Stimulated activated CD8-positive, alpha-beta memory T cell treated with anti-CD3 and anti-CD28 coated beads, Interleukin-15, amount 100 ng/mL, for 48 hours (primary cell): ENCODE measurements around the gene SBF1.
"Not testable (repeated sequence)": the region's sequence is repeated elsewhere in the genome, so short reads cannot be mapped to it uniquely, and the experiment has no call there.

ENCODE experiments used
- DNase-seq, 2 donors: peaks; one replicate each; pipeline ENCODE4 v3.0.0-alpha.2; 2020; ENCODE audit warnings: low read depth in 2 of 2

The SBF1 gene

DNA sequence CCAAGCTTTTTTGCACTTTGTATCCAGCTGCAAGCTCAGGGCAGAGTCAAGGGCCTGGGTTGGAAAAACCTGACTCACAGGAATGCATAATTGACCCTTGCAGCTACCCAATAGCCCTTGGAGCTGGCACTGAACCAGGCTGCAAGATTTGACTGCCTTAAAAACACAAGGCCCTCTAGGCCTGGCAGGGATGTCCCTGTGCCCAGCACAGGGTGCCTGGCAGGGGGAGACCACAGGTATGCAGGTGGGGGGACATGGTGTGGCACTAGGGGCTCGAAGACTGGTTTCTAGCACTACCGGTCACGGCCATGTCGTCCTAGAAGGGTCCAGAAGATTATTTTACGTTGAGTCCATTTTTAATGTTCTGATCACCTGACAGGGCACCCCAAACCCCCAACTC is 30.2 kb downstream of the SBF1 start:
- DNase-seq, result no peak

- no peak for DNase-seq
Observed at GRCh38 chr22:50443801-50444625, 30.8 kb downstream of the SBF1 start.

- DNase-seq, result no peak
Observed at GRCh38 chr22:50443197-50443596, 31.6 kb downstream of the SBF1 start.

DNA sequence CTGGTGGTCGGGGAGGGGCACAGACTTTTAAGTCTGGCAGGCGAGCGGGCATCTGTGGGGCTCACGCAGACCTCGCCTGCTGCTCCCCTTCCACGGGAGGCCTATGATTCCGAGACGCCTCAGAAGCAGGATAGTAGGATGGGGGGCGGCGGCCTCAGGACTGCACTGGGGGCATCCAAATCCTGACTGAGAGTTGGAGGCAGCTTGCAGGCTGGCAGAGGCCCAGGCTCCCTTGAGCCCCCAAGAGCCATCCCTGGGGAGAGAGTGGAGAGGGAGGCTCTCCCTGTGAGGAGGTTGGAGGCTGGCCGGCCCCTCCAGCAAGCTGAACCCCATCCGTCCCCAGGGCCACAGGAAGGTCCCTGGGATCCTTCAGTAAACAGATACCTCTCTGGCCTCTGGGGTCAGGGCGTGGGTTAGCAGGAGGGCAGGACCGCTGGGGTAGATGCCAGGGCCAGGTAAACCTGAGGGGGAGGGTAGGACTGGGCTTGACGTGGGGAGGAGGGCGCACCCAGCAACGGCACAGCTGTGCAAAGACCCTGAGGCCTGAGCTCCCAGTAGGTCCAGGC is 33.3 kb downstream of the SBF1 start:
- no peak for DNase-seq

GRCh38 chr22:50440544-50441249 is 34.1 kb downstream of the SBF1 start:
- DNase-seq, result no peak

DNA sequence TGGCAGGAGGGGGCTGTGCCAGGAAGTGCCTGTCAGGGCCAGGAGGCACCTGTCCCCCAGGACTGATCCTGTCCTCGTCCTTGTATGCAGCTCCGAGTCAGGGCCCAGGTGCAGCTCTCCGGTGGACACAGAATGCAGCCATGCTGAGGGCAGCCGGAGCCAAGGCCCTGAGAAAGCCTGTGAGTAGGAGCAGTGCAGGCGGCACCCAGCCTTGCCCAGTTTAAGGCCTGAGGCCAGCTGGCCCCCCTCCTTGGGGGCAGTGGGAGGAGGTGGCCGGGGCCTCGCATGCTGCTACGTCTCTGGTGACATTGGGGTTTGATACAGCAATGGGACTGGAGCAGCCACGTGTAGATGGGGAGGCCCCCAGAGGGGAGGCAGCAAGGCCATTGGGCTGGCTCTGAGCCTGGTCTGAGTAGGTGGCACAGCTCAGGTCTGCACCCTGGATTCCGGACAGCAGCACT is 34.9 kb downstream of the SBF1 start:
- DNase-seq, result no peak

- DNase-seq, result no peak
Observed at GRCh38 chr22:50439314-50439870, 35.4 kb downstream of the SBF1 start.

DNA sequence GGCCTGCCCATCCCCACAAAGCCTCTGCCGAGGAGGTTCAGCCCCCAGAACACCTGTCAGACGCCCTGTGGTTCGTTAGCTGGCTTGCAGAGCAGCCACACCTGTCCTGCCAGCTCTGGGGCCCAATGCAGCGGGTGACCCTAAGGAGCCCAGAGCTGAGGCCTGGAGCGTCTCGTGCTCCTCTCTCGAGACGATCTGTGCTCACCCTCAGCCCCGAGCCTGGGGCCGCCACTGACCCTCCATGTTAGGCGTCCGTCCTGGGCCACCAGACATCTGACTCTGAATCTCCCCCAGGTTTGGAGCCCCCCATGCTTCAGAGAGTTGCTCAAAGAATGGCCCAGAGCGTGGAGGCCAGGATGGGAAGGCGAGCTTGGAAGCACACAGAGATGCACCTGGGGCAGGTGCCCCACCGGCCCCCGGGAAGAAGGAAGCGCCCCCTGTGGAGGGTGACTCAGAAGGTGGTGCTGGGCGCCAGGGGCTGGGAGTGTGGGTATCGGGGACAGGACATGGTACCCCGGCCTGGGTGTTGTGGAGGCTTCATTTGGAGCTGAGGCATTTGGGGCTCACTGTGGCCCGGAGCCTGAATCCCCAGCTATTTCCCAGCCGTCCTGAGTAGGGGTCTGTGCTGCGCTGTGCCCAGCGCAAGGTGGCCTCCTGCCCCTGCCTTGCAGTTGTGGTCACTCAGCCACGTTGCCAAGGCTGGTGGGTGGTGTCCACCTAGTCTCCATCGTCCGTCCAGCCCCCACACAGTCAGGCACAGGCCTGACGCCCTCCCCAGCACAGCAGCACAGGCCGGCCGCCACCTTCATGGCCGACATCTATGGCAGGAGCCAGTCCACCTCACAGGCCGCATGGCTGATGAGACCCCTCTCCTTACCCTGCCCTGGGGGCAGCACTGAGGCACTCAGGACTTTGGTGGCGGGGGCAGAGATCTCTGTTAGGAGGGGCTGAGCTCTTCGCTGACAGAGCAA is 36.2 kb downstream of the SBF1 start:
- DNase-seq, result no peak

- no peak for DNase-seq
Observed at GRCh38 chr22:50437511-50438304, 37.1 kb downstream of the SBF1 start.

DNA sequence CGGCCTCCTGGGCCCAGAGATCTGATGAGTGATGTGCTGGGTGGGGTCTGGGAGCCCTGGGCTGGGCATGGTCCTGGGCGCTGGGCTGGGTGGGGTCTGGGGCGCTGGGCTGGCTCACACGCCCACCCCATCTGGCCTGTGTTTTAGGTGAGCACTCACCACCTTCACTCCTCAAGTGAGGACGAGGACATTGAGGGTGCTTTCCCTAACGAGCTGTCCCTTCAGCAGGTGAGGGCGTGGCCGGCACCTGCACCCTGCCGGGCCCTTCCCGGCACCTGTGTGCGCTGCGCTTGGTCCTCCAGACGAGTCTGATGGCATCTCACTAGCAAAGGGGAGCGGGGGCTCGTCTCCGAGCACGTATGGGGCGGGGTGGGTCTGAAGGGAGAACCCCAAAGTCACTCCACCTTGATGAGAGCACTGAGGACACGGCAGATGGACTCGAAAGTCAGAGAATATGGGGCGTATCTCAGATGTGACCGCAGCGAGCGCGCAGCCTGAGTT is 37.9 kb downstream of the SBF1 start:
- no peak for DNase-seq

DNA sequence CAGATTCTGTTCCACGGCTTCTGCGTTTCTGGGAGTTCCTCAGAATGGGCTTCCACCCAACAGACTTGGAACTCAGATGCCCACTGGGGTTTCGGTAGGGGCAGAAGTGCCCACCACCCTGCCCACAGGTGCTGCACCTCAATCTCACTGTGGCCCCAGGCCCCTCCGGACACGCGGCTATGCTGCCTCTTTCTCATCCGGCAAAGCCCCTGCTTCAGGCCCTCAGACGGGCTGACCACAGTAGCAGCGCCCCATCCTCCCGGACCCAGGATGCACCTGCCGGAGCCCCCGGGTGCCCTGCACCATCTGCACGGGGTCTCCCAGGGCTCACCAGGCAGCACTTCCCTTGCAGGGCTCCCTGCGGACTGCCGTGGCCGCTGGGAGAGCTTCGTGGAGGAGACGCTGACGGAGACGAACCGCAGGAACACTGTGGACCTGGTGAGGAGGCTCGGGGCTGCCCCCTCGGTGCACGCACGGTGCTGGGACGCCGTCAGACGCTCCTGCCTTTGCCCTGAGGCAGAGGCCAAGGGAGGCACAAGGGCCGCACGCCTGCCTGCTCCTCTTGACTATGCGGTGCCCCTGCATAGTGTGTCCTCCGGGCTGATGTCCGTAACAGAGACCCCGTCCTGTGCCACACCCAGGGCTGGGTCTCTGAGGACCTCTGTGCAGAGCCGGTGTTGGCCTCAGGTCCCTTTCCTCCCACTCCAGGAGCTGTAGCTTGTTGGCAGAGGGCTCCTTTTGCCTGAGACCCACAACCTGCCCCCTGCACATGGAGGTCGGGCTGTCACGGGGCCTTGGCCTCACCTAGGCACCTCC is 38.6 kb downstream of the SBF1 start:
- DNase-seq, result no peak

DNA sequence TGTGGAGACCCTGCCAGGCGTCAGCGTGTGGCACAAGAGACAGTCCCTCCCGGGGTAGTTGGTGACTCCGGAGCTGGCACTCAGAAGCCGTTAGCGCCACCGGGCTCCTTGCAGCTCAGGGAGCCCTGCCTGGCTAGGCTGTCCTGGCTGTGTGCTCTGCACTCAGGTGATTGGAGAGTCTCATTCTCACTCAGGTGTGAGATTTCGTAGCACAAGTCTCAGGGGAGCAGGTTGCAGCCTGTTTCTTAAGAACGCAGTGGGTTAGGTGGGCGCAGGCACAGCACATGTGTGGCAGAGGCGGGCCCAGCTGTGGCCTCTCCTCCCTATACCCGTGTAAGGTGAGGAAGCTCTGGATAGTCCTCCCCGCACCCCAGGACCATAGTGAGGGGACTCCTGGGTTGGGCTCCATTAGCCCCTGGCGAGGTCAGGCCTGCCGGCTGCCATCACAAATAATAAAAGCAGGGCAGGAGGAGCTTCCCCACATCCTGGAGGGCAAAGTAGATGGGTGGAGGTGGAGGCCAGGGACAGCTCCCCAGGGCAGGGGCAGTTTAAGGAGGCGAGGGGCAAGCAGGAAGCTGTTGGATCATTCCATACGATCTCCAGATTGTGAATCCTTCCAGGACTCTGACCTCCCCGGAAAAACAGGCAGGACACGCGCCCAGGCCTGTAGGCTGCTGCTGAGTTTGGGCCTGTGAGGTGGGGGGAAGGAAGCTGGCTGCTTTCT is 39.4 kb downstream of the SBF1 start:
- DNase-seq, result no peak

DNA sequence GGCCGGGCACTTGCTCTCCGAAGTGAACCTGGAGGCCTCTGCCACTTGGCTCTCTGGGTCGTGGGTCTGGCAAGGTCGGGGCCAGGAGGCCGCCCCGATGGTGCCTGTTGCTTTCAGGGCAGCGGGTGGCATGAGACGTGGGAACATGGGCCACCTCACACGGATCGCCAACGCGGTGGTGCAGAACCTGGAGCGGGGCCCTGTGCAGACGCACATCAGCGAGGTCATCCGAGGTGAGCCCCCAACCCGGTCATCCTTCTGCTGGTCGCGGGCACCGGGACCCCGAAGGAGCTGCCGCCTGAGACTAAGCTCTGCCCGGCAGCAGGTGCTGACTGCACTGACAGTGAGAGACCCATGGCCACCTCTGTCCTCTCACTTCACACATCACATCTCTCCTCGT is 40.0 kb downstream of the SBF1 start:
- no peak for DNase-seq

- not testable (repeated sequence) for DNase-seq
Observed at GRCh38 chr22:50432877-50433510, 41.8 kb downstream of the SBF1 start.

- DNase-seq, result no peak
Observed at GRCh38 chr22:50432131-50432876, 42.5 kb downstream of the SBF1 start.

DNA sequence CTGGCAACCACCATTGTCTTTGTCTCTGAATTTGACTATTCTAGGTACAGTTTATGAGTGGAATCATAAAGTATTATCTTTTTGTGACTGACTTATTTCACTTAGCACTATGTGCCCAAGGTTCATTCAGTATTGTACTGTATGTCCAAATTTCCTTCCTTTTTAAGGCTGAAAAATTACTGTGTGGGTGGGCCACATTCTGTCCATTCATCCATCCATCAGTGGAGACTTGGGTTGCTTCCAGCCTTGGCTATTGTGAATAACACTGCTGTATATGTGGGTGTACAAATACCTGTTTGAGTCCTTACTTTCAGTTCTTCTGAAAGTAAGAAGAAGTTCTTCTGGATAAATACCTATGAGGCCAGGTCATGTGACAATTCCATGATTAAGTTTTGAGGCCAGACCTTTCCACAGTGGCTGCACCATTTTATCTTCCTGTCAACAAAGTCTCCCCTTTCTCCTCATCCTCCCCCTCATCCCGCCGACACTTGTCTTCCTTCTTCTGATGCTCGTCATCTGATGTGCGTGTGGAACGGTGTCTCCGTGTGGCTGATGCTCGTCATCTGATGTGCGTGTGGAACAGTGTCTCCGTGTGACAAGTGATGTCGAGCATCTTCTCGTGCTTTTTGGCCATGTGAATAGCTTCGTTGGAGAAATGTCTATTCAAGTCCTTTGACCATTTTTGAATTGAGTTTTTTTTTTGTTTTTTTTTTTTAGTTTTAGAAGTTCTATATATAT is 49.5 kb downstream of the SBF1 start:
- no peak for DNase-seq

- no peak for DNase-seq
Observed at GRCh38 chr22:50423956-50424355, 50.9 kb downstream of the SBF1 start.
